Anterior cingulate cortex (tissue), 58 donors: Measurements from ENCODE around the gene OGDH.

Source experiments
- DNase-seq, 58 donors: peaks; one replicate each; lab custom pipeline; 2025; lab: John Stamatoyannopoulos, UW

The OGDH gene

DNA sequence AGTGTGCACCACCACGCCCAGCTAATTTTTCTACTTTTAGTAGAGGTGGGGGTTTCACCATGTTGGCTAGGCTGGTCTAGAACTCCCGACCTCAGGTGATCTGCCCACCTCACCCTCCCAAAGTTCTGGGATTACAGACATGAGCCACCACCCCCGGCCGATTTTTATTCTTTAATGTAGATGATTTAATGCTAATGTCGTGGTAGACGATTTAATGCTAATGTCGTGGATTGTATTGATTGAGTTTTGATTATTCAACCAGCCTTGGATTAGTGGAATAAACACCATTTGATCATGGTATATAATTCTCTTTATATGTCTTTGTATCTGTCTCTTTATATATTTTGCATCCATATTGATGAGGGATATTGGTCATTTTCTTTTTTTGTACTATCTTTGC lies 52.6 kb downstream of the OGDH start:
- DNase-seq, result no peak

DNA sequence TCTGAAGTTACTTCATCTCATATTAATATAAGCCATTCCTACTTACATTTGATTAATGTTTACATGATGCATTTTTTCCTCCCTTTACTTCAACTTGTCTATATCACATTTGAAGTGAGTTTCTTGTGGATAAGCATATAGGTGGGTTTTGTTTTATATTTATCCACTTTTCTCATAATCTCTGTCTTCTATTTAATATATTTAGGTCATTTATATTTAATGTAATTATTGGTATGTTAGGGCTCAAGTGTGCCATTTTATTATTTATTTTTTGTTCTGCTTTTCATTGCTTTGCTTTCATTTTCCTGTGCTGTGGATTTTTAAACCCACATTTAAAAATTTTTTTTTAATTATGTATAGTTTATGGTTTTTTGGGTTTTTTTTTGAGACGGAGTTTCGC lies 54.8 kb downstream of the OGDH start:
- no peak for DNase-seq

DNA sequence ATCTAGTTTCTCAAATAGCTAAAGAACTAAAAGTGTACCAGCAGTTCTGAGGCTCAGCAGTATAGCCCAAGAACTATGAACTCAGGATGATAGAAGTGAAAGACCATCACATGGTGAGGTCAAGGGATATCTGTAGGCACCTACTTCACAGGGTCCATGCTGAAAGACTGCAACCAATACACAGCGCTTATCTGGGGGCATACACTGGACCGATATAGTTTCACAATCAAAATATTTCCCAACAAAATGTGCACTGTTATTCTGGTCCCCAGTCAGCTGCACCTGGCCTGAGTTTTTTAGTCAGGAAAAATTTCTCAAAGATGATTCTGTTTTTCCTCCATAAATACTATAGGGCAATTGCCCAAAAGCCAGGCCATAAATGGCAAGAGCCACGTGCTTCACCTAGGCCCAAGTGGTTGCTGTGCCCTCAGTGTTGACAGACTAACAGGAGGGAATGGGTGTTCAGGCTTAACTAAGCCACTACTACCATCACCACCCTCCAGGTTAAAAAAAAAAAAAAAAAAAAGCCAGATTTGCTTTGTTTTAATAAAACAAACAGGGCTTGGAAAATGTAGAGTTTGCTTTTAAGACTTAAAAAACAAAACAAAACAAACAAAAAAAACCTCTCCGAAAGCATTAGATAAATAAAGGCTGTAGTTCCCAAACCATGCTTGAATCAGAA lies 58.5 kb downstream of the OGDH start:
- DNase-seq, result no peak

DNA sequence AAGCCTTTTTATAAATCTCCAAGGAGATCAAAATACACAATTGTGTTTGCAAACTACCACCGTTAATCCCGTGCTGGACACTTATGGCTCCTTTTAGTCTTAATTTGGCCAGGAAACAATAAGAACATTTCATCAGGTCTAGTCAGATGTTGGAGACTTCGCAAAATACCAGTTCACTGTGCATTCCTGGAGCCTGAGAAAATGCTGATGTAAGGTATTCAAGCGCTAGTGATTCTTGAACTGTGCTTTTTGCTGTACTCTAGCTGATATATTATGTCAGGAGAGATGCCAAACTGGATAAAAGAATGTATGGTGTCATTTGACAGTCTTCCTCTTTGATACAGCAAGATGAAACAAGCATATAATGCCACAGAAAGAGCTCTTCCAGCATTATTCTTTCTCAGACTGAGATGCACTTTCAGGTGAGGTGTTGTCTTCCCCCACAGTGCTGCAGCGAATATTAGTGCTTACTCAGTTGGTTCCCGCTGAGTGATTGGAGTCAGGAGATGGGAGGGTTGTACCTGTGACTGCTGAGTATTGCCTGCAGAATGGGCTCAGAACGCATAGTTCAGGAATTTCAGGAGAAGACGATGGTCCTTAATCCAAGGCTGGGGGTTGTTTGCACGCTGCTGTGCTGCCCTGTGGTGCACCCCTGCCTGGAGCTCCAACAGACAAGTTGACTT lies 59.2 kb downstream of the OGDH start:
- DNase-seq, result peak in 1 of 58 donors; percentile 17

DNA sequence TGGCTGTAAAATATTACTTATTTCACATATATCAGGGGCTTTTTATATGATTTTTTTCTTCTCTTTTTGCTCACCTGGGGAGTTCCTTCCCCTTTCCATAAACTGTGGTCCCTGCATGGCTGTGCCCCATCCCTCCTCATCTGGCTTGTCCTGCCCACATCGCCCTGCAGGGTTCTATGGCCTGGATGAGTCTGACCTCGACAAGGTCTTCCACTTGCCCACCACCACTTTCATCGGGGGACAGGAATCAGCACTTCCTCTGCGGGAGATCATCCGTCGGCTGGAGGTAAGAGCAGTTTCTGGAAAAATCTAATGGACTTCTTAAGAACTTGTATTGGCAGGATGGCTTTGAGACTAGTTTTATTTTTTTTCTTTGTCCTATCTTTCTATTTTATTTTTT lies 60.1 kb downstream of the OGDH start:
- DNase-seq, result no peak

DNA sequence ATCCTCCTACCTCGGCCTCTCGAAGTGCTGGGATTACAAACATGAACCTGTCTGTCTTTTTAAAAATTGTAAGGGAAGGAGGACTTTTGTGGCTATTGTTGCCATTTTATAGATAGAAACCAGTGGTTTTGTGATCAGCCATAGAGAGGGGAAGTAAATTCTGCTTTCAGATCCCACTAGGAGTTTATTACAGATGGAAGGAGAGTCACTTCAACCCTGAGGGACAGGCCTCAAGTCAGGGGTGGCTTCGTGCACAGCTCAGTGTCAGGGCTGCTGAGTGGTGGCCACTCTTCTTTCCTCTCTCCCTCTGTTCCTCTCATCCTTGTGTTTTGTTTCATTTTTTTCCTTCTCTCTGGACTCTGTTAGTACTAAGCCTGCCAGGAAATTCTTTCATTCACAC lies 60.8 kb downstream of the OGDH start:
- DNase-seq, result no peak

DNA sequence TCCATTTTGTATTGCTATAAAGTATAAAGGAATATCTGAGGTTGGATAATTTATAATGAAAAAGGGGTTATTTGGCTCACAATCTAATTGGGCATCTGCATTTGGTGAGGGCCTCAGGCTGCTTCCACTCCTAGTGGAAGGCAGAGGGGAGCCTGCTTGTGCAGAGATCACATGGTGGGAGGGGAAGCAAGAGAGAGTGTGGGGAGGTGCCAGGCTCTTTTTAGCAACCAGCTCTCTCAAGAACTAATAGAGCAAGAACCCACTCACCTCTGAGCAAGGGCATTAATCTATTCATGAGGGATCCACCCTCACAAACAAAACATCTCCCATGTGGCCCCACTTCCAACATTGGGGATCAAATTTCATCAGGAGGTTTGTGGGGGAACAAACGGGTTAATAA lies 64.6 kb downstream of the OGDH start:
- DNase-seq, result no peak

DNA sequence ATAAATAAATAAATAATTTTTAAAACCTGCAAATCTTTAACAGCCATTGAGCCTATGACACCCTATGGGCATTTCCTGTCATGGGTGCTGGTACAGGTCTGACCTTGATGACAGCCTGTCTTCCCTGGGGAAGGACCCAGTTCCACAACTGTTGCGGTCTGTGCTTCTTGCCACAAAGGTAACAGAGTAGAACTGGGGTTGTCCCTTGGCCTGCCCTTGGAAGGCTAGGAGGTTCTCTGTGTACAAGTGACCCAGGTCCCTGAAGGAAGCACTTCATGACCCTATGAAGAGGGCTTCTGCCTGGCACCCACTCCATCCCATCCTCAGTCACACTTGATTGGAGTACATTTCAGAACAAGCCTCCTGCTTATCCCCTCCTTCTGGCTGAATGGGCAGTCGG lies 66.9 kb downstream of the OGDH start:
- DNase-seq, result no peak

DNA sequence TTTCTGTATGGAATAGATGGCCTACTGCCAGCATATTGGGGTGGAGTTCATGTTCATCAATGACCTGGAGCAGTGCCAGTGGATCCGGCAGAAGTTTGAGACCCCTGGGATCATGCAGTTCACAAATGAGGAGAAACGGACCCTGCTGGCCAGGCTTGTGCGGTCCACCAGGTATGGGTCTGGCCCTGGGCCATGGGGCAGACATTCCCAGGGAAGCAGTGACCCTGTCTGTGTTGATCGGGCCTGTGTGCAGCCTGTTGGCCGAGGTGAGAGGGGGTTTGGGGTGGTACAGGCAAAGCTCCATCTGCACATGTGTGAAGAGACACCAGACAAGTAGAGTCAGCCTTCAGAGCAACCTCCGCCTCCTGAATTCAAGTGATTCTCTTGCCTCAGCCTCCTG lies 67.3 kb downstream of the OGDH start:
- DNase-seq, result no peak

DNA sequence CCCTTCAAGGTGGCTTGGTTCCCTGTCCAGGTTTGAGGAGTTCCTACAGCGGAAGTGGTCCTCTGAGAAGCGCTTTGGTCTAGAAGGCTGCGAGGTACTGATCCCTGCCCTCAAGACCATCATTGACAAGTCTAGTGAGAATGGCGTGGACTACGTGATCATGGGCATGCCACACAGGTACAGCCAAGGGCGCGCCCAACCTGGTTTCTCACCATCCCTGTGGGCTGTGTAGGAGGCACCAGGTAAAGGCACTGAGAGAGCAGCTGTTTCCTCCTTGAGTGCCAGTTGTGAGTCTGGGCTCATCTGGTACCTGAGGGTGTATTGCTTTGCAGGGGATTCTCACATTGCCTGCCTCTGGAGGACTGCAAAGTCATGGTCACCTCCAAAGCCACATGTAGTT lies 68.0 kb downstream of the OGDH start:
- no peak for DNase-seq

DNA sequence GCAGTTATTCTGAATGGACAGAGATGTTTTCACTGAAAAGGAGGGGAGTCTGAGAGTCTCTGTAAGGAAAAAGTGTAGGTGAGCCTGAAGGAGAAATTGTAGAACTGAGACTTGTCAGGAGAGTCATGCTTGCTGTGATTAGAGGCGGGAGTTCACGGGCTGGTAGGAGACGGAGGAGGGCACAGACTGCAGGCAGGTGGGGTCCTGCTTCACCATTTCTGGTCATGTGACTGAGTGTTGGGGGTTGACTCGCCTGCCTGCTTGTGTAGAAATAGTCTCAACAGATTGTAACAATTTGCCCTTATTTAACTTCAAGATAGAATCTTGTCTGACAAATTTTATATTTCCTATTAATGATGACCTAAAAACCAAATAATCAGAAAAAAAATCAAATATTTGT lies 70.3 kb downstream of the OGDH start:
- no peak for DNase-seq

DNA sequence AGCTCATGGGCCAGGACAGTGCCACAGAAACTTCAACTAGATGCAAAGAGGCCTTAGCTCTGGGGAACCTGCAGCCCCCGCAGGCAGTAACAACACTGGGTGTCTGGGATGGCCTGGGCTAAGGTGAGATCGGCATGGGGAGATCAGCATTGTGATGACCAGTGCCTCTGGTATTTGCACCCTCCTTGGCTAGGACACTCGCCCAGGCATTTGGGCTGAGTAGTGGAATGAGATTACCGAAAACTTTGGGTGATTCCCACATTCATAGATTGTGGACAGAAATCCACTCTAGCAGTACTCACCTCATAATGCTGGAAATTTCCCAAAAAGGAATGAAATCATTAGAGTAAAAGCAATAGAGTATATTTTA lies 71.7 kb downstream of the OGDH start:
- DNase-seq, result no peak

DNA sequence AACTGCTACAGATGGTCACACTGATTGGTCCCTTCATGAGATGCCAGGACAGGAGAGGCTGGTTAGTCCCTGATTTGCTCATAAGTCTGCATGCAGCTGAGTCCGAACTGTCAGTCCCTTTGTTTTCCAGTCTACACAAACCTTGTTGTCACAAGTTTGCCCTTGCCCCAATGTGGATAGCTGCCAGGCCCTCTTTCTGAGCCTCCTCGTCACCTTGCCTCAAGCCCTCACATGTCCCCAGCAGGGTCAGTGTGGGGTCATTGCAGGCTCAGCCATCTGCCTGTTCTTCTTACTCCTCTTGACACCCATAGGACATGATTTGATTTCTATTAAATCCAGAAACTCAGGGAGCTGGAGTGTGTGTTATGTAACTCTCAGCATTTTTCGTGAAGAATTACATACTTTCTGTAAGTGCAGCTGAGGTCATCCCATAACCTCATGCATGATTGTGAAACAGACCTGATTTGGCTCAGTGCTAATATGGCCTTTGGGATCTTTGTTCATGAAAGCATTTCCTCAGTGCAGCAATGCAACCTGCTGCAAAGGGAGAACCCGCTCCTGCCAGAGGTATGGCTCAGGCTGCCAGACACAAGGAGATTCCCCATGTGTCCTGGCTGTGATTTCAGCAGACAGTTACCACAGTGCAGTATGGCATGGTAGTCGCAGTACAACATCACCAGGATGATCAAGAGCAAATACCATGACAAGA lies 72.2 kb downstream of the OGDH start:
- DNase-seq, result no peak

DNA sequence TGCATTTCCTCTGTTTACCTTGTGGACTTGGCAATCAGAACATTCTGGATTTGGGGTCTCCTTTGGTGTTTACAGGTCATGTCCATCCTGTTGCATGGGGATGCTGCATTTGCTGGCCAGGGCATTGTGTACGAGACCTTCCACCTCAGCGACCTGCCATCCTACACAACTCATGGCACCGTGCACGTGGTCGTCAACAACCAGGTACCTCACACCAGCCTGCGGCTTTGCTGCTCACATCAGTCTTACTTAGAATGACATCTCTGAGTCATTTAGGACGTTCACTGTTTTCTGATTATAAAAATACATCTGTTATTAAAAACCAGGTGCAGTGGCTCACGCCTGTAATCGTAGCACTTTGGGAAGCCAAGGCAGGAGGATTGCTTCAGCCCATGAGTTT lies 75.2 kb downstream of the OGDH start:
- no peak for DNase-seq

DNA sequence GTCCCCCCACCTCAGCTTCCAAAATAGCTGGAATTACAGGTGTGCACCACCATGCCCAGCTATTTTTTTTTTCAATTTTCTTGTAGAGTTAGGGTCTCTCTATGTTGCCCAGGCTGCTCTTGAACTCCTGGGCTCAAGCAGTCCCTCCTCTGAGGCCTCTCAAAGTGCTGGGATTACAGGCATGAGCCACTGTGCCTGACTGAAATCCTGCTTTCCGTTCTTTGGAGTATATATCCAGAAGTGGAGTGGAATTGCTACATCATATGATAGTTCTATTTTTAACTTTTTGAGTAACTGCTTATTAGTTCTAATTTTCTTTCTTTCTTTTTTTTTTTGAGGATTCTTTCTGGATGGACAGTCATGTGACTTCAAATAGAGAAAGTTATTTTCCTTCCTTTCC lies 79.3 kb downstream of the OGDH start:
- no peak for DNase-seq

DNA sequence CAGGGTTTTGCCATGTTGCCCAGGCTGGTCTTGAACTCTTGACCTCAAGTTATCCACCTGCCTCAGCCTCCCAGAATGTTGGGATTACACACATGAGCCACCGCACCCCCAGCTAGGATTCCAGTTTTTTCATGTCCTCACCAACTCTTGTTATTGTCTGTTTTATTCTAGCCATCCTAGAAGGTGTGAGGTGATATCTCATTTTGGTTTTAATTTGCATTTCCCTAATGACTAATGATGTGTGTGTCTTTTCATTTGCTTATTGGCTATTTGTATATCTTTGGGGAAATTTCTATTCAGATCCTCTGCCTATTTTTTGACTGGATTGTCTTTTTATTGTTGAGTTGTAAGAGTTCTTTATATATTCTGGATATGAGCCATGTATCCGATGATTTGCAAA lies 83.0 kb downstream of the OGDH start:
- DNase-seq, result no peak

DNA sequence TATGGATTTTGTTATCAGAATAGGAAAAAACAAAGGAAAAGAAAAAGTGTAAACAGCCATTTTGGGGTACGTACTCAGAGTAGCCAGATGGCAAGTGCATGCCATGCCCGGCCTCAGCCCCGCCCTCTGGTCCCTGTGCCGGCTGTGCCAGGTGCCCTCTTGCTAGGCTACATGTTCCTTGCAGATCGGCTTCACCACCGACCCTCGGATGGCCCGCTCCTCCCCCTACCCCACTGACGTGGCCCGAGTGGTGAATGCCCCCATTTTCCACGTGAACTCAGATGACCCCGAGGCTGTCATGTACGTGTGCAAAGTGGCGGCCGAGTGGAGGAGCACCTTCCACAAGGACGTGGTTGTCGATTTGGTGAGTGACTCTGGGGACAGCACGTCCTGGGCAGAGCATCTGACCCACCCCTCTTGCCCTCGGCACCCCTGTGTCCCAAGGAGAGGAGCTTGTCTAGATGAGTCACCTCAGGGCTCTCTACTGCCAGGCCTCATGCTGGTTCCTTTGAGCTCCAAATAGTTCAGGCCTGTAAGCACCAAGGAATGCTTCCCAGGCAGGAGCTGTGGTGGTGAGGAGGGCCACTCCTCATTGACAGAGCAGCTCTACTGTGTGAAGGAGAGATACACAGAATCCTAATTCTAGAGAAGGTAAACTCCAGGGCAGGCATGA lies 87.3 kb downstream of the OGDH start:
- DNase-seq, result no peak

DNA sequence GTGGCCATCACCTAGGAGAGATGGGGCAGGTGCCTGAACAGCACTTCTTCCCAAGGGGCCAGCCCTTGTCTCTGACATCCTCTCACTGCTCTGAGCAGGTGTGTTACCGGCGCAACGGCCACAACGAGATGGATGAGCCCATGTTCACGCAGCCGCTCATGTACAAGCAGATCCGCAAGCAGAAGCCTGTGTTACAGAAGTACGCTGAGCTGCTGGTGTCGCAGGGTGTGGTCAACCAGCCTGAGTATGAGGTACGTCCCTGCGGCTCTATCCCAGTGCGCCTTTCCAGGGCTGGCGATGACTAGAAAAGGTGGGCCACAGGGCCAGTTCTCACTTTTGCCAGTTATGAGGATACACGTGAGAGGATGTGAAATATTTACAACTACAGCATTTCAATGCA lies 87.9 kb downstream of the OGDH start:
- no peak for DNase-seq

DNA sequence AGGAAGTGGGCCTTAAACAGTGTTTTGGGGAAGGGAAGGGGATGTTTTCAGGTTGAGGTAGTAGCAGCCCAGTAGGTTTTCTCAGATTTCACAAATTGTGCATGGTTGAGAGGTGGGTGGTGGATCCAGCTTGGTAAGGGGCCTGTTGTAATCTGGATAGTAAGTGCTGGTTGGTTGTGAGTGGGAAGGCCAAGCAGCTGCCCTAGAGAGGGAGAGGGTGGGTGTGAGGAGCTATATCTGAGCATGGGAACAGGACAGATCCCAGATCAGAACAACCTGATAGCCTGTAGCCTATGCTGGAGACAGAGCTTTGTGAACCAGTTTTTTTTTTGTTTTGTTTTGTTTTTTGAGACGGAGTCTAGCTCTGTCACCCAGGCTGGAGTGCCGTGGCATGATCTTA lies 88.3 kb downstream of the OGDH start:
- peak in 7 of 58 donors; percentile 6 to 57 (median 10) for DNase-seq

DNA sequence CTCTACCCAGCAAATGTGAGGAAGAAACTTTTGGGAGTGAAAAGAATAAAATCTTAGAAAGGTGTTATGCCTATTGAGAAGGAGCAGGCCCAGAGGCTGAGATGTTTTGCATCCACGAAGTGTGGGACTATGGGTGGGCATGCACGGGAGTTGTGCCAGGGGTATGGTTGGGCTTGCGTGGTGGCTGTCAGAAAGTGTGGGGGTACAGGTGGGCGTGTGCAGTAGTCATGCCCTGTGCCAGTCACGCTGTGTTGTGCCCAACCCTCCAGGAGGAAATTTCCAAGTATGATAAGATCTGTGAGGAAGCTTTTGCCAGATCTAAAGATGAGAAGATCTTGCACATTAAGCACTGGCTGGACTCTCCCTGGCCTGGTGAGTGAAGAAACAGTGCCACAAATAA lies 89.3 kb downstream of the OGDH start:
- peak in 11 of 58 donors; percentile 7 to 48 (median 32) for DNase-seq

DNA sequence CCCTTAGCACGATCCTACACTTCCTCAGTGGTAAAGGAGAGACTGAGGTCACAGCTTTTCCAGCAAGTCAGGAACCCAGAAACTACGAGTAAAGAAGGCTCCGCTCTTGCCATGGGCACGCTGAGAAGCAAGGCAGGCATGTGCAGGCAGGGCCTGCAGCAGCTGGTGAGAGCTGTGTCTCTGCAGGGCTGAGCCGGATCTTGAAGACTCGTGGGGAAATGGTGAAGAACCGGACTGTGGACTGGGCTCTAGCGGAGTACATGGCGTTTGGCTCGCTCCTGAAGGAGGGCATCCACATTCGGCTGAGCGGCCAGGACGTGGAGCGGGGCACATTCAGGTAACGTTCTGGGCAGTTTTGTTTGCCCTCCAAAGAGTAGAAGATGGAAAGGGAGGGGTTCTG lies 90.3 kb downstream of the OGDH start:
- DNase-seq, result no peak
